ENCODE data around the gene CDHR2.

The CDHR2 gene

DNA sequence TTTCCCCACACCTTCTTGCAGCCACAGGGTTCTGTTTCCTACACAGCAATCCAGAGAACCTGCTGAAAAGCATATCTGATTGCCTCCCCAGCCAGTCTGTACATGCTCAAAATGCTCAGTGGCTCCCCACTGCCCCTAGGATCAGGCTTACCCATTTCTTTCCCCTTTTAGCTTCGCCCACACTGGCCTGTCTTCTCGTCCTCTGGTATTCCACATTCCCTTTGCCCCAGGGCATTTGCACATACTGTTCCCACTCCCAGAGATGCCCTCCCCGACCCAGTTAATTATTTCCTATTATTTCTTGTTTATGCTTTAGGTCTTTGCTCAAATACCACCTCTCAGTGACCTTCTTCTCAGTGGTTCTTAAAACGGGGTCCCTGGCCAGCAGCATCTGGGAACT, 91.5 kb downstream of the CDHR2 start:
- DNase-seq (ENCODE audit: low read depth, low spot score), result no peak

DNA sequence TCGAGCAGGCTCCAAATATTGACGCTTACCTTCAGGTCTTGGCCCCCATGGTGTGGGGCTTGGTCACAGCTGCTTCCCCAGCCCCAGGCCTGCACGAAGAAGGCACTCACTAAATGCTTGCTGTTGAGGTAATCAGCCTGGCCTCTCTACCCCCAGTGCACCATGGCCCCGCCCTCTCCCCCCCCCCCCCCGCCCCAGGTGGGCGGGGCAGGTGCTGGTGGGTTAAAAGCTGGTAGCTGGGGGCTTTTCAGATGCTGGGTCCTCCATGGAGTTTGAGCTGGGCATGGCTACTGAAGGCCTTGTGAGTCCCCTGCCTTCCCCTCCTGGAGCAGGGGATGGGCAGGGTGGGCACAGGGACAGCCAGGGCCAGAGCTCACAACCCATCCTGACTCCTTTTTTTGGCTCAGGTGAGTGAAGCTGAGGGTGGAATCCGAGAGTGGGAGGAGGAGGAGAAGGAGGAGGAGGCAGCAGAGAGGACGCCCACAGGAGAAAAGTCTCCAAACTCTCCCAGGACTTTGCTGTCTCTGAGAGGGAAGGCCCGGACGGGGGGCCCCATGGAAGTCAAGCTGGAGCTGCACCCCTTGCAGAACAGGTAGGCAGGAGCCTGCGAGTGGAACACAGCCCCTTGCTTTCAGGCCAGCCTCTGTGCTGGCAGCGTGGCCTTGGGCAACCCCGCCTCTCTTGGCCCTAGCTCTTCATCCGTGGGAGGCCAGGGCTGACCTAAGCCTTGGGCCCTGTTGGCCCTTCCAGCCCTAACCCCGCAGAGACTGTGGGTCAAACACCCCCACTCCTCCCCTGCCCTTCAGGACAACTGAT, 93.7 kb downstream of the CDHR2 start:
- no peak for DNase-seq (ENCODE audit: low read depth, low spot score)

DNA sequence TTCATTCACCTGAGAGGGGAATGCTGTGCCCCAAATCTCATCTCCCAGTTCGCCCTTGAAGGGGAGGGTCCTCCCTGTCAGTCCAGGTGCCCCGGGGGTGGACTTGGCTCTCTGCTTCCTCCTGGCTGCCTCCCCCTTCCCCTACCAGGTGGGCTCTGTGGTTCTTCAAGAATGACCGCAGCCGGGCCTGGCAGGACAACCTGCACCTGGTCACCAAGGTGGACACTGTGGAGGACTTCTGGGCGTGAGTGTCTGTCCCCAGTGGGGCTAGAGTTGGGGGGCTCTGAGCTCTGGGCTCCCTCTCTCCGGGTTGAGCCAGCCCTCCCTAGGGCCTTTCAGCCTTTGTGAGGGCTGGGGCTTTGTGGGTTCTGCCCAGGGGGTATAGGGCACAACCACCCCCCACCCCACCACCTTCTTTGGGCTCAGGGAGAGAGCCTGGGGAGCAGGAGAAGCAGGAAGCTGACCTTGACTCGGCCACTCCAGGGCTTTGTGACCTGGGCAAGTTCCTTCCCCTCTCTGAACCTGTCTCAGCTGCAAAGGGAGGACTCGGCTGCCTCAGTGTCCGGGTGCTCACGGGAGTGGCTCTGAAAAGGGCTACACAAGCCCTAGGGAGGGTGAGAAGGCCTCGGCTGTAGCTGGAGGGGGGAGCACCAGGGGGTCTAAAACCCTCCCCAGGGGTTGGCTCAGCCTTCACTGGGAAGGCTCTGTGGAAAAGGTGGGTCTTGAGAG, 94.5 kb downstream of the CDHR2 start:
- DNase-seq (ENCODE audit: low read depth, low spot score), result no peak

DNA sequence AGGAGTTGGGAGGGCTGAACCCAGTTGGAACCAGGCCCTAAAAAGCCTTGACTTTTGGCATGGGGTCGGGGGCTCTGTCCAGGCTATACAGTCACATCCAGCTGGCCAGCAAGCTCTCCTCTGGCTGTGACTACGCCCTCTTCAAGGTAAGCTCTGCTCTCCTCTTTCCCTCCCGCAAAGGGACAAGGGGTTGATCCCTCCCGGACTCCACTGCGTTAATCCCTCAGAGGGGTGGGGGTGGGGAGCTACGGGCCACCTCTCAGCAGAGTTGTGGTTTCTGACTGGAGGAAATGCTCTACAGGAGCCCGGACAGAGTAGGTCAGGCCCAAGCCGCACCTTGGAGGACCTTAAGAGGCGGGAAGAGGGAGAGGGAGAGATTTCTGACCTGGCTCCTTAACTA, 95.2 kb downstream of the CDHR2 start:
- DNase-seq (ENCODE audit: low read depth, low spot score), result no peak

DNA sequence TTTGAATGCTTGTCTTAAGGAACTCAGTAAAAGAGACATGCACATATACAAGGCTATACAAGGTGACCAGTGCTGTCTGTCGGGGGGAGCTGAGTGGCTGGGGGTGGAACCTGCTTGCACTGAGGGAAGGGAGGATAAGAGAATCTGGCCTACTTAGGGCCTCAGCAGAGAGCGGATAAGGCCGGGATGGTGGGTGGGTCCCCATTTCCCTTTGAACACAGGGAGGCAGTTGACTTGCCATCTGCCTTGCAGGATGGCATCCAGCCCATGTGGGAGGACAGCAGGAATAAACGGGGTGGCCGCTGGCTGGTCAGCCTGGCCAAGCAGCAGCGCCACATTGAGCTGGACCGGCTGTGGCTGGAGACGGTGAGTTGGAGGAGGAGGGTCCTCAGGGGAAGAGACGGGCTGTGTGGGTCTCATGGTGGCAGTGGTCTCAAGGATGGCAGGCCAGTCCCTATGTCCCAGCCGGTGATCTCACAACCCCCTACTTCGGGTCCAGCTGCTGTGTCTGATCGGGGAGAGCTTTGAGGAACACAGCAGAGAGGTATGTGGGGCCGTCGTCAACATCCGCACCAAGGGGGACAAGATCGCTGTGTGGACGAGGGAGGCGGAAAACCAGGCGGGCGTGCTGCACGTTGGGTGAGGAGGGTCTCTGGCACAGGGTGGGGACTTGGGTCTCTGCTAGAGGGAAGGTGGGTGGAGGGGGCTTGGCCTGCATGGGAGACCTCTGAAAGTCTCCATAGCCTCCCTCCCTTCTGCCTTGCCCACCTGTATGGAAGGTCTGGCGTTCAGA, 95.9 kb downstream of the CDHR2 start:
- no peak for DNase-seq (ENCODE audit: low read depth, low spot score)

All from activated CD4-positive, CD25-positive, alpha-beta regulatory T cell treated with anti-CD3 and anti-CD28 coated beads, Interleukin-2, amount 50 U/mL, for 16 hours (primary cell).